ENCODE data around the gene MATR3. TPM values are rescaled to one million over a fixed set of nuclear protein-coding genes. Genes with fewer than 3 reads are reported as not detected.

The MATR3 gene
- total RNA-seq, result 179 and 190 TPM in 2 replicates

GRCh38 chr5:139293507-139294373 is at the start of gene MATR3:
TSS of gene MATR3 (plus strand) at chr5:139293740. CDS start at chr5:139307416, 13,676 bp downstream.

GRCh38 chr5:139341689-139342422 is 48.3 kb downstream of the MATR3 start, which contains the start of gene PAIP2:
TSS of gene PAIP2 (plus strand) at chr5:139341854. CDS start at chr5:139363785, 21,931 bp downstream.

Other genes with a start within 250 kb of the MATR3 start
- gene SIL1, start 95.4 kb upstream of the MATR3 start, total RNA-seq, result 41.7 and 45.8 TPM in 2 replicates
- gene PAIP2, start 48.1 kb downstream of the MATR3 start, total RNA-seq, result 44.2 and 46.4 TPM in 2 replicates
- not detected in 2 replicates for gene SLC23A1, start 89.6 kb downstream of the MATR3 start, total RNA-seq
- gene MZB1, start 96.2 kb downstream of the MATR3 start, total RNA-seq, result not detected in 2 replicates
- gene PROB1, start 101.4 kb downstream of the MATR3 start, total RNA-seq, result 1.2 and 1.5 TPM in 2 replicates
- 5.1 and 7.4 TPM in 2 replicates for gene SPATA24, start 110.3 kb downstream of the MATR3 start, total RNA-seq
- 4.2 and 6.5 TPM in 2 replicates for gene DNAJC18, start 145.8 kb downstream of the MATR3 start, total RNA-seq
- gene ECSCR, start 169.0 kb downstream of the MATR3 start, total RNA-seq, result 1.0 and 1.2 TPM in 2 replicates
- gene SMIM33, start 177.3 kb downstream of the MATR3 start, total RNA-seq, result not detected in 2 replicates
- 51.0 and 51.4 TPM in 2 replicates for gene STING1, start 189.0 kb downstream of the MATR3 start, total RNA-seq

Measured in bronchus fibroblast of lung (primary cell).